Stimulated activated CD8-positive, alpha-beta memory T cell treated with anti-CD3 and anti-CD28 coated beads, Interleukin-4, amount 100 ng/mL, for 1 hour (primary cell): Measurements from ENCODE around the gene CREB3L1.
"Not testable (repeated sequence)": the region's sequence is repeated elsewhere in the genome, so short reads cannot be mapped to it uniquely, and the experiment has no call there.

ENCODE experiments used
- DNase-seq, 2 donors: peaks; one replicate each; pipeline ENCODE4 v3.0.0-alpha.2; 2020; ENCODE audit warnings: low read depth in 2 of 2, low spot score in 1 of 2

CREB3L1 gene

DNA sequence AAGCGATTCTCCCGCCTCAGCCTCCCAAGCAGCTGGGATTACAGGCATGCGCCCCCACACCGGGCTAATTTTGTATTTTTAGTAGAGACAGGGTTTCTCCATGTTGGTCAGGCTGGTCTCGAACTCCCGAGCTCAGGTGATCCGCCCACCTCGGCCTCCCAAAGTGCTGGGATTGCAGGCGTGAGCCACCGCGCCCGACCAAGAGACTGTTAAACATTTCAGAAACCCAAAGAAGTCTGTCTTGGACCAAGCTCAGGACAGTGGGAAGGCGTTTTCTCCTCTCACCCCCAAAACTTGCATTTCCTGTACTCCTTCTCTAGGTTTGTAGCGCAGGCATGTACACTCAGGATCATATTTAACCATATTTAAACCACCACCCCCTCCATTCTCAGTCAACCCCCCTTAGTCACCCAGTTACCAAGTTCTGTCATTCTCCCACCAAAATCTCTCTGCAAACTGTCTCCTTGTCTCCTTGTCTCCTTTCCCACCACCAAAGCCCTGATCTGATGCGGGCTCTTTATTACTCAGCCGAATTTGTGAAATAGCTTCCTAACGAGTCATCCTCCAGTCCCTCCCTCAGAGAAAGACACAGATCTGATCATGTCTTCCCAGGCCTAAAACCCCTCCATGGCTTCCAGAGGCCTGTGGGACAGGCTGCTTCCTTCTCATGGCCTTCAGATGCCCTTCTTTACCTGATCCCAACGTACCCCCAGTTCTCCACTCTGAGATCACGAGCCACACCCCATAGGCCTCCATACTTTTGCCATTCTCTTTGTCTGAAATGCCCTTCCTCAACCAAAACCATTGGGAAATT lies 29.0 kb upstream of the CREB3L1 start:
- no peak for DNase-seq

DNA sequence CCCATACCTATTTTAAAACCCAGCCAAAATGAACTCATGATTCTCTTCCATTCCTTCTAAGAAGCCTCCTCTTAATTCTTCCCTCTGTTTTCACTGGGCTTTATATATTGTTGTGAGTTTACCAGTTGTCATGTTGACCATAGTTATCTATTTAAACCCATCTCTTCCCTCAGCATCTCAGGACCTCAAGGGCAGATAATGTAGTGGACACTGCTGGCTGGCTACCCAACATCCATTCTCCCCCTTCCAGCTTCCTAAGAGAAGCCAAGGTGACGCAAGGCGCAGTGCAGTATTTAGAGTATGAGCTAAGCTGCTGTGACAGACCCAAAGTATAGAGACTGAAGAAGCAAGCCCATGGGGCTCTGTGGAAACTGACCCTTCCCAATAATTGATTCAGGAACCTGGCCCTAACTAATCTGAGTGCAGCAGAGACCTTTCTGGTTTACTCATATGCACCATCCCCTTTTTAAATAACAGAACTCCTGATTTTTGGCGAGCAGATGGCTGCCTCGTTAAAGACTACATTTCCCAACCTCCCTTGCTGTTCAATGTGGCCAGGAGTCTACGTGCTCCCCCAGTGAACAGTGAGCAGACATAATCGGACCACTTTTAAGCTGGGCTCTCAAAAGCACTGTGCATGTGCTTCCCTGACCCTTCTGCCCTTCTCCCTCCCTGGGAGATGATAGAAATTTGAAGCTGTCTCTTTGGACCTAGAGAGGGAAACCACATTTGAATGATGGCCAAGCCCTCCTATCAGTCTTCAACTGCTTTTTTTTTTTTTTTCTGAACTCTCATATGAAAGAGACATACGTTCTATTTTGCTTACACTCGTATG lies 28.1 kb upstream of the CREB3L1 start:
- no peak for DNase-seq

- no peak for DNase-seq
Measured at GRCh38 chr11:46249938-46250744, 27.3 kb upstream of the CREB3L1 start.

GRCh38 chr11:46250745-46251052 lies 26.8 kb upstream of the CREB3L1 start:
- no peak for DNase-seq

DNA sequence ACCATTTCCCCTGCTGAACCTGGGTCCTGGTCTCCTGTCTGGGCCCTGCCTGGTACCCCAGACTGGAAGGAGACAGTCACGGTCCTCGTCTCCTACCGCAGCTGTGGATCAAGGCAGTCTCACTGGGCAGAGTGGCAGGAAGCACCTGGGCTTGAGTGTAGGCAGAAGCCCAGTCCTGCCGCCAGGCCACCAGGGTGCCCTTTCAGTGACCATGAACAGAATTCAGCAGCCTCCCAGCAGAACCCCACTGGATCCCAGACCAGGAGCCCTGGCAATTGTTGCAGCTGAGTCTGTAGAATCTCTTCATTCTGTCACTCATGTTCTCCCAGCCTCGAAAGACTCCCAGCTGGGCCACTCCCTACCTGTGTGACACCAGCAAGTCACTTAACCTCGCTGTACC lies 25.5 kb upstream of the CREB3L1 start:
- no peak for DNase-seq

- no peak for DNase-seq
Measured at GRCh38 chr11:46252373-46252914, 25.0 kb upstream of the CREB3L1 start.

DNA sequence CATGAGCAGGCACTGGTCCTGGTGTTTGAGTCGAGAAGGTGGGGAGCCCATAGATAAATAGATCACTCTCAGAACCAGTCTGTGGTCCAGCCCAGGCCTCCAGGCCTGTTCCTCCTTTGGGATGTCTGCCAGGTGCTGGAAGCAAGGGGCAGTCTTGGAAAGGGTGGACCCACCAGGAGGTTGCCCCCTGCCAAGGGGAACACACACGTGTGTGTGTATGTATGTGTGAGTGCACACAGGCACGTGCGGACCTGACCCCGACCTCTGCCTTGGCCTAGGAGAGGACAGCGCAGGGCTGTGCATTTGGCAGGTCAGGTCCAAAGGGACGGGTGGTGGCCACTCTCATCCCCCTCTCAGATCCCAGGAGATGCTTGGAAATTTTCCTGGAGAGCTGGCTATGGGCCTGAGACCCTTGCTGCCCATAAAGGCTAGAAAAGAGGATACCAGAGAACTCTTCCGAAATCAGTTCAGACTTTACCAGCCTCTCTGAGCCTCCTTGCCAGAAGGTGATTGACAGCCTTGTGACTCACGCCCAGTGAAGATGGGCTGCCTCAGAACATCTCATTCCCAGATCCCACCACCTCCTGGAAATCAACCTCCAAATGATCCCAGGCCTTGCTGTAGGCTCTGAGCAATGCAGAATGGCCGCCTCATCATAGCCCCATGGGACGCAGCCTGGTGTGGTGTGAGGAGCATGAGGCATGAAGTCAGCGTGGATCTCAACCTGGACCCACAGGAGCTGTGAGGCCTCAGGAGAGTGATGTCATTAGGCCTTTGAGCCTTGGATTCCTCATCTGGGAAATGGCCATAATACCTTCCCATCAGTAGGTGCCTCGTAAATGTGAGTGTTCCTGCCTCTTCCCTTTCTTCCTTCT lies 24.0 kb upstream of the CREB3L1 start:
- DNase-seq, result no peak

- DNase-seq, result no peak
Measured at GRCh38 chr11:46254133-46254491, 23.4 kb upstream of the CREB3L1 start.

DNA sequence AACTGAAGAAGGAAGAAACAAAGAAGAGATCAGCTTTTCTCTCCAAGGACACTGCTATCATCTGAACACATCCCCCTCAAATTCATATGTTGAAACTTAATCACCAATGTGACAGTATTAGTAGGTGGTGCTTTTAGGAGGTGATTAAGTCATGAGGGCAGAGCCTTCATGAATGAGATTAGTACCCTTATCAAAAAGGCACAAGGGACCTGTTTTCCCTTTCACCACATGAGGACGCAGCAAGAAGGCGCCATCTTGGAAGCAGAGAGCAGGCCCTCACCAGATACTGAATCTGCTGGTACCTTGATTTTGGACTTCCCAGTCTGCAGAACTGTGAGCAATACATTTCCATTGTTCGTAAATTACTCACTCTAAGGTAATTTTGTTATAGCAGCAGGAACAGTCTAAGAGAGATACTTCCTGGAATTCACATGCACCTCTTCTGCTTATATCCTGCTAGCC lies 20.9 kb upstream of the CREB3L1 start:
- DNase-seq, result no peak

DNA sequence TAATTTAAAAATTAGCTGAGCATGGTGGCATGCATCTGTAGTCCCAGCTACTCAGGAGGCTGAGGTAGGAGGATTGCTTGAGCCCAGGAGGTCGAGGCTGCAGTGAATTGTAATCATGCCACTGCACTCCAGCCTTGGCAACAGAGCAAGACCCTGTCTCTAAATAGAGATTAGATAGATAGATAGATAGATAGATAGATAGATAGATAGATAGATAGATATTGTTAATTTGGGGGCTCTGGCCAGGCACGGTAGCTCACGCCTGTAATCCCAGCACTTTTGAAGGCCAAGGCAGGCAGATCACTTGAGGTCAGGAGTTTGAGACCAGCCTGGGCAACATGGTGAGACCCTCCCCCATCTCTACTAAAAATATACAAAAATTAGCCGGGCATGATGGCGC lies 18.1 kb upstream of the CREB3L1 start:
- DNase-seq, result not testable (repeated sequence)

DNA sequence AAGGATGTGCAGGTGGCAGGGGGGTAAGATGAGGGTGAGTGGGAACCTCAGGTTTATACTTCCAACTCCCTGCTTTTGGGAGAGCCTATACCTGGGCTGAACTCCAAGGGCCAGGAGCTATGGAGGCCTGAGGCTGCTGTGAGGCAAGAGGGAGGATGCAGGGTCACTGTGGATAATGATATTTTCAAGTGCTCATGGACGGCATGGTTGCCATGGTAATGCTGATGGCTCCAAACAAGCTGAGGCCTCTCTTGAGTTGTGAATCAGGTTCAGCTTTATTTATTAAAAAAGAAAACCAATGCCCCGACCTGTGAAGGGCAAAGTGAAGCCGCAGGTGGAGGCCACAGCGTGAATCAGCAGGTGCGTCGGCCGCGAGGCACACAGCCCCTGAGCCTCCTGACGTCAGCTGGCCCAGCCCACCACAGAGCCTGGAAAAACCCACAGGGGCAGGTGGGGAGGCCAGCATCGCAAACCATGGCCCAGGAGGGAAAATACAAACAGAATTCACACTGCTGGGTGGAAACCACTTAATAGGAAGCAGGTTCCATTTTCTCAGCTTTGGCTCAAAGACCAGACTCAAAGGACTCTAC lies 17.4 kb upstream of the CREB3L1 start:
- DNase-seq, result no peak

DNA sequence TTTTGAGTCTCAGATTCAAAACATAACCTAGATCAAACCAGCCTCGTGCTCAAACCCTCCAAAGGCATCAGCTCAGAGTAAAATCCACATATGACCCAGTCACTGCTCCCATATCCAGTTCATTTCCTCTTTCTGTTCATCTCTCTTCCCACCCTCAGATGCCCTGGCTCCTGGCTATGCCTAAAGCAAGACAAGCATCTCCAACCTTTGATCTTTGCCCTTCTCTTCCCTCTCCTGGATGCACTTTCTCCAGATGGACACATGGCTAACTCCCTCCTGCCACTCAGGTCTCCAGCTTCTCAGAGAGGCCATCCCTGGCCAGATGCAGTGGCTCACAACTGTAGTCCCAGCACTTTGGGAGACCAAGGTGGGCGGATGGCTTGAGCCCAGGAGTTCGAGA lies 14.3 kb upstream of the CREB3L1 start:
- no peak for DNase-seq

- no peak for DNase-seq
Measured at GRCh38 chr11:46264030-46264429, 13.4 kb upstream of the CREB3L1 start.

DNA sequence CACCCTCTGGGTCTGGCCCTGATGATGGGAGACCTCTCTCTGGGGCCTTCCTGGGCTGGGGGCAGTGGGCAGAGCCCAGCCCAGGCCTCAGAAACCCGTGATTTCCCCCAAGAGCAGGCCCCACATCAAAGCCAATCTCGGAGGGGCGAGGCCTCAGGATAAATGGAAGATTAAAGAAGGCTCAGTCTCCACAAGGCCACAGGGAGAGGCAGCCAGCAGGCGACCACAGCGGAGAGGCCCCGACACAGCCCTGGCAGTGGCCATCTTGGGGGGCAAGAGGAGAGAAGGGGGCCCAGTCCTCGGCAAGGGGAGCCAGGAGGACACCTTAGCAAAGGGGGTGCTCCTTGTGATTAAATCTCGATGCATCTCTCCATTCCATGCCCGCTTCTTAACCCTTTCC lies 12.5 kb upstream of the CREB3L1 start:
- DNase-seq, result no peak

- no peak for DNase-seq
Measured at GRCh38 chr11:46265764-46266163, 11.7 kb upstream of the CREB3L1 start.

- DNase-seq, result no peak
Measured at GRCh38 chr11:46267930-46268329, 9.5 kb upstream of the CREB3L1 start.

DNA sequence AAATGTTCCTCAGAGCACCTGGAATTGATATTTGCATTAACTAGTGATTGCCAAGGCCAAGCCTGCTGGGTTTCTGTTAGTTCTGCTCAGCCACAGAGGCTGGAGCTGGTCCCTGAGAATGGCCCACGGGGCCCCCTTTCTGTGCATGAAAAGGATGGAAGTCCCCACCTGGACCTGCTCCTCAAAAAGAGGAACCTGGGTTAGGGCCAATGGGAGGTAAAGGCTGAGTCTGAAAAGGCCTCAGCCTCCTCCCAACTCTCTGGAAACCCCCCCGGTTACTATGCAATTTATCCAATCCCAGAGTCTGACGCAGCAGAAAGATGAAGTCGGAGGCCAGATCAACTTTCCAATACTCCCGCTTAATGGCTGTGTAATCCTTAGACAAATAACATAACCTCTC lies 6.8 kb upstream of the CREB3L1 start:
- DNase-seq, result no peak

- DNase-seq, result no peak
Measured at GRCh38 chr11:46271407-46271806, 6.1 kb upstream of the CREB3L1 start.

DNA sequence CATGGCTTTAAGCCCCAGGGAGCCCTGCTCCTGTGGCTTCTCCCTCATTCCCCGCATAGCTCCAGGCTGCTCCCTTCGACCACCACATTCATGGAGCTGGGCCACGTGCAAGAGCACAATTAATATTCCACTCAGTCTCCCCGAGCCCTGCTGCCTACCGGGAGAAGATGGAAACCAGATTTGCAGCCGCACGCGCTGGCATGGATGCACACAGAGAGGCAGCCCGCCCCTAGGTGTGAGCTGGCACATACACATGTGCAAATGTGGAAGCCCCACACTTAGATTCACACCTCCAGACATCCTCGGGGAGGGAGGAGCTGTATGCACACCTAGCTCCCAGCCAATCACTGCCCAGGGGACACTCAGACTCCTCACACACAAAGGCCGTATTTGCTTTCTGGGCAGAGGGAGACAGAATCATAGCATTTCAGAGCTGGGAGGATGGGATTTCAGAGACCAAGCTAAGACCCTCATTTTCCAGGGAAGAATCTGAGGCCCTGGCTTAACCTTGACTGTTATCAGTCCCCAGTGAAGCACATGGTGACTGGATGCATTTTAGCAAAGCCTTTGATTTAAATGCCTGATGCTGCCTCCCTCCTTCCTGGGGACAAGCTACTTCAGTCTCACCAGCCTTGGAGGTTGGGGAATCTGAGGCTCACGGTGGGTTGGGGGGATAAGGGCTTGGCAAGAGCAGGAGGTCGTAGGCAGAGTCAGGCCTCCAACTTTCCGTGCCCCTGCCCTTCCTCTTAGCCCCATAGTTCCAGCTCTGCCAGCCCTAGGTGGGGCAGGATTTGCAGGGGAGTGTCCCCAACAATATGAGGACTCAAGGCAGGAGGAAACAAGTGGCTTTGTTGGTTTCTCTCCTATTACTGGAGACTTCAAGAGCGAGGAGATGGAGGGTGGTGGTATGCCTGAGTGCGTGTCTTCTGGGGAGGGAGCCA lies 5.3 kb upstream of the CREB3L1 start:
- DNase-seq, result no peak
